GM12878 (cell line): ENCODE results near the gene IGFBP6.

Experiments used
- CBX3 ChIP-seq: fragments of 200-600 bp; sonication (generic); IDR thresholded peaks from 2 replicates; pipeline ENCODE4 v1.6.1; 2016; ENCODE audit warnings: low read depth, borderline replicate concordance
- PKNOX1 ChIP-seq: fragments of 450-650 bp; IDR thresholded peaks from 2 replicates; pipeline ENCODE4 v1.6.1; 2016; ENCODE audit warnings: mild to moderate bottlenecking
- RCOR1 ChIP-seq: conservative IDR thresholded peaks from 2 replicates; pipeline ENCODE4 v1.6.1; 2012; ENCODE audit warnings: low read depth, low read length, improper control_type of control experiment
- RFX5 ChIP-seq: IDR thresholded peaks from 2 replicates; pipeline ENCODE4 v1.6.1; 2011; ENCODE audit warnings: low read depth, low read length, improper control_type of control experiment
- SIN3A ChIP-seq: IDR thresholded peaks from 2 replicates; pipeline ENCODE4 v1.6.1; 2012; ENCODE audit warnings: low read depth, low read length, improper control_type of control experiment
- STAT3 ChIP-seq: IDR thresholded peaks from 2 replicates; pipeline ENCODE4 v1.6.1; 2011; ENCODE audit warnings: low read depth, low read length, improper control_type of control experiment
- TAF1 ChIP-seq: IDR thresholded peaks from 2 replicates; pipeline ENCODE4 v1.6.1; 2011; ENCODE audit warnings: mild to moderate bottlenecking, low read depth, low read length, borderline replicate concordance
- USF2 ChIP-seq: IDR thresholded peaks from 2 replicates; pipeline ENCODE4 v1.6.1; 2011; ENCODE audit warnings: low read depth, low read length, improper control_type of control experiment, borderline replicate concordance
- ZBED1 ChIP-seq: IDR thresholded peaks from 2 replicates; pipeline ENCODE4 v1.6.1; 2016; ENCODE audit warnings: borderline replicate concordance
- ZNF24 ChIP-seq: fragments of 450-650 bp; IDR thresholded peaks from 2 replicates; pipeline ENCODE4 v1.6.1; 2017; ENCODE audit warnings: antibody characterized with exemption, mild to moderate bottlenecking
- TF ChIP-seq, protein P1 (sequence below), 3 experiments: IDR thresholded peaks in 2 of 3; conservative IDR thresholded peaks in 1 of 3; 2 replicates each; pipeline ENCODE4 v1.5.1; 2011; ENCODE audit warnings: low read depth in 3 of 3, low read length in 3 of 3, mild to moderate bottlenecking in 3 of 3, control low read depth in 2 of 3, moderate library complexity in 2 of 3, inconsistent platforms in 1 of 3, mixed read lengths in 1 of 3; ENCODE audit not compliant: control insufficient read depth in 2 of 3, insufficient read depth in 1 of 3; ENCODE audit errors: extremely low read depth in 1 of 3
- TF ChIP-seq, protein P2 (sequence below): IDR thresholded peaks from 2 replicates; pipeline ENCODE4 v1.6.1; 2011; ENCODE audit warnings: borderline replicate concordance, low read depth, mild to moderate bottlenecking, moderate library complexity, low read length; ENCODE audit not compliant: insufficient read depth, poor library complexity, severe bottlenecking

- TF ChIP-seq STAT3, result no peak
- TF ChIP-seq RFX5, result no peak
- no peak for TF ChIP-seq TAF1
- TF ChIP-seq USF2, result no peak
- TF ChIP-seq SIN3A, result no peak
- TF ChIP-seq CBX3, result no peak
- TF ChIP-seq, protein P1, sequence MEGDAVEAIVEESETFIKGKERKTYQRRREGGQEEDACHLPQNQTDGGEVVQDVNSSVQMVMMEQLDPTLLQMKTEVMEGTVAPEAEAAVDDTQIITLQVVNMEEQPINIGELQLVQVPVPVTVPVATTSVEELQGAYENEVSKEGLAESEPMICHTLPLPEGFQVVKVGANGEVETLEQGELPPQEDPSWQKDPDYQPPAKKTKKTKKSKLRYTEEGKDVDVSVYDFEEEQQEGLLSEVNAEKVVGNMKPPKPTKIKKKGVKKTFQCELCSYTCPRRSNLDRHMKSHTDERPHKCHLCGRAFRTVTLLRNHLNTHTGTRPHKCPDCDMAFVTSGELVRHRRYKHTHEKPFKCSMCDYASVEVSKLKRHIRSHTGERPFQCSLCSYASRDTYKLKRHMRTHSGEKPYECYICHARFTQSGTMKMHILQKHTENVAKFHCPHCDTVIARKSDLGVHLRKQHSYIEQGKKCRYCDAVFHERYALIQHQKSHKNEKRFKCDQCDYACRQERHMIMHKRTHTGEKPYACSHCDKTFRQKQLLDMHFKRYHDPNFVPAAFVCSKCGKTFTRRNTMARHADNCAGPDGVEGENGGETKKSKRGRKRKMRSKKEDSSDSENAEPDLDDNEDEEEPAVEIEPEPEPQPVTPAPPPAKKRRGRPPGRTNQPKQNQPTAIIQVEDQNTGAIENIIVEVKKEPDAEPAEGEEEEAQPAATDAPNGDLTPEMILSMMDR (IDR thresholded peaks at IDR 0.05 in 2 of 3, conservative IDR thresholded peaks at IDR 0.05 in 1 of 3; ENCODE audit: control insufficient read depth in 2 of 3, extremely low read depth in 1 of 3, insufficient read depth in 1 of 3, low read depth in 3 of 3, low read length in 3 of 3), result no peak
- TF ChIP-seq, protein P2, sequence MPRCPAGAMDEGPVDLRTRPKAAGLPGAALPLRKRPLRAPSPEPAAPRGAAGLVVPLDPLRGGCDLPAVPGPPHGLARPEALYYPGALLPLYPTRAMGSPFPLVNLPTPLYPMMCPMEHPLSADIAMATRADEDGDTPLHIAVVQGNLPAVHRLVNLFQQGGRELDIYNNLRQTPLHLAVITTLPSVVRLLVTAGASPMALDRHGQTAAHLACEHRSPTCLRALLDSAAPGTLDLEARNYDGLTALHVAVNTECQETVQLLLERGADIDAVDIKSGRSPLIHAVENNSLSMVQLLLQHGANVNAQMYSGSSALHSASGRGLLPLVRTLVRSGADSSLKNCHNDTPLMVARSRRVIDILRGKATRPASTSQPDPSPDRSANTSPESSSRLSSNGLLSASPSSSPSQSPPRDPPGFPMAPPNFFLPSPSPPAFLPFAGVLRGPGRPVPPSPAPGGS, result no peak
- no peak for TF ChIP-seq PKNOX1
- no peak for TF ChIP-seq ZBED1
- no peak for TF ChIP-seq RCOR1
- no peak for TF ChIP-seq ZNF24
Measured at GRCh38 chr12:53051058-53051880, 46.2 kb upstream of the IGFBP6 start.
